HCT116 (cell line): ENCODE data around the gene LYRM9. TPM values are rescaled to one million over a fixed set of nuclear protein-coding genes. Genes with fewer than 3 reads are reported as not detected.

Experiments used
- ATAC-seq: fragments of 200-7000 bp; cut with Tn5 transposase; 2 replicates; pipeline ENCODE4 v1.9.1; 2020; ENCODE audit warnings: mild to moderate bottlenecking, moderate library complexity
- BruUV-seq: library from RNA; stranded (reverse); fragments of 400-500 nt; replicated peaks from 2 replicates; lab custom pipeline; 2021; lab: Mats Ljungman, UMichigan
- CTCF ChIA-PET: fragments of 300-600 bp; sonication (Branson Sonifier 250); formaldehyde crosslinking; loops from one replicate; lab custom pipeline; 2021; ENCODE audit warnings: antibody characterized with exemption; lab: Charles Lee
- POLR2A ChIA-PET: fragments of 300-600, 350-600 bp; sonication (Branson Sonifier 250); formaldehyde crosslinking; loops from one replicate; lab custom pipeline; 2021; ENCODE audit warnings: antibody characterized with exemption; lab: Charles Lee
- RAD21 ChIA-PET, 2 experiments: fragments of 300-600 bp; sonication (Branson Sonifier 250); formaldehyde crosslinking; loops; one replicate each; lab custom pipeline; 2023; ENCODE audit warnings: low total read pairs in 2 of 2; ENCODE audit not compliant: uncharacterized antibody in 2 of 2, unreplicated experiment in 2 of 2, low non-redundant PET in 1 of 2; lab: Charles Lee
- DNase-seq: peaks from one replicate; pipeline ENCODE4 v3.0.0-alpha.2; 2010; ENCODE audit warnings: low read depth, low spot score
- H2AFZ ChIP-seq: fragments of 200-600 bp; shearing (Covaris generic), sonication (generic); 2 replicates; pipeline ENCODE4 v1.6.1; 2017; ENCODE audit warnings: low read depth, mixed run types, mixed read lengths, antibody characterized with exemption, low read length; ENCODE audit not compliant: poor library complexity, severe bottlenecking
- H3K27ac ChIP-seq: 2 replicates; pipeline ENCODE4 v1.5.1; 2012; ENCODE audit warnings: low read depth, low read length
- H3K27me3 ChIP-seq: fragments of 200-600 bp; sonication (generic); 2 replicates; pipeline ENCODE4 v1.6.1; 2016; ENCODE audit warnings: mixed run types, low read length, mixed read lengths; ENCODE audit not compliant: insufficient read depth
- H3K36me3 ChIP-seq, 2 experiments: fragments of 200-500 bp in 1 of 2; fragments of 200-600 bp in 1 of 2; sonication (Bioruptor generic) in 1 of 2; sonication (generic) in 1 of 2; 2 replicates each; pipeline versions ENCODE4 v1.5.1 to v1.6.1; 2014 to 2016; ENCODE audit warnings: low read length in 2 of 2, inconsistent platforms in 1 of 2, mixed read lengths in 1 of 2, mixed run types in 1 of 2; ENCODE audit not compliant: insufficient read depth in 2 of 2, control insufficient read depth in 1 of 2
- H3K4me1 ChIP-seq, 2 experiments: fragments of 200-600 bp in 1 of 2; sonication (generic) in 1 of 2; 2 replicates each; pipeline versions ENCODE4 v1.5.1 to v1.6.1; 2012 to 2017; ENCODE audit warnings: low read length in 2 of 2, inconsistent platforms in 1 of 2, mild to moderate bottlenecking in 1 of 2, mixed read lengths in 1 of 2, mixed run types in 1 of 2, moderate library complexity in 1 of 2; ENCODE audit not compliant: insufficient read depth in 2 of 2, control insufficient read depth in 1 of 2
- H3K4me2 ChIP-seq: fragments of 200-600 bp; sonication (generic); 2 replicates; pipeline ENCODE4 v1.6.1; 2017; ENCODE audit warnings: mixed run types, low read length, mixed read lengths
- H3K4me3 ChIP-seq, 2 experiments: fragments of 200-600 bp in 1 of 2; sonication (generic) in 1 of 2; replicated peaks in 1 of 2; 2 replicates each; pipeline ENCODE4 v1.5.1; 2011 to 2016; ENCODE audit warnings: low read length in 2 of 2, control low read depth in 1 of 2, low read depth in 1 of 2, mild to moderate bottlenecking in 1 of 2, mixed read lengths in 1 of 2, mixed run types in 1 of 2
- H3K79me2 ChIP-seq: fragments of 200-600 bp; sonication (generic); 2 replicates; pipeline ENCODE4 v1.6.1; 2017; ENCODE audit warnings: mild to moderate bottlenecking, mixed run types, low read length, moderate library complexity, mixed read lengths; ENCODE audit not compliant: insufficient read depth
- H3K9ac ChIP-seq: fragments of 200-600 bp; sonication (generic); 2 replicates; pipeline ENCODE4 v1.6.1; 2016; ENCODE audit warnings: low read length, mixed read lengths
- H3K9me2 ChIP-seq: fragments of 200-600 bp; sonication (generic), shearing (Covaris generic); 2 replicates; pipeline ENCODE4 v1.6.1; 2017; ENCODE audit warnings: mixed run types, mild to moderate bottlenecking, moderate library complexity; ENCODE audit not compliant: insufficient read depth
- H3K9me3 ChIP-seq, 2 experiments: fragments of 200-500 bp in 1 of 2; fragments of 200-600 bp in 1 of 2; sonication (Bioruptor generic) in 1 of 2; sonication (generic) in 1 of 2; 2 replicates each; pipeline ENCODE4 v1.6.1; 2014 to 2017; ENCODE audit warnings: low read length in 2 of 2, mixed read lengths in 2 of 2, inconsistent platforms in 1 of 2, low read depth in 1 of 2, mild to moderate bottlenecking in 1 of 2, mixed run types in 1 of 2, moderate library complexity in 1 of 2; ENCODE audit not compliant: control insufficient read depth in 1 of 2, insufficient read depth in 1 of 2
- H4K20me1 ChIP-seq: fragments of 200-600 bp; sonication (generic), shearing (Covaris generic); 2 replicates; pipeline ENCODE4 v1.6.1; 2017; ENCODE audit warnings: mixed run types, mild to moderate bottlenecking, moderate library complexity; ENCODE audit not compliant: insufficient read depth
- ATF3 ChIP-seq: IDR thresholded peaks from 2 replicates; pipeline ENCODE4 v1.6.1; 2012
- CEBPB ChIP-seq: IDR thresholded peaks from 2 replicates; pipeline ENCODE4 v1.6.1; 2012; ENCODE audit warnings: low read depth
- ELF1 ChIP-seq: IDR thresholded peaks from 2 replicates; pipeline ENCODE4 v1.6.1; 2012; ENCODE audit warnings: low read depth, borderline replicate concordance
- EZH2 ChIP-seq: fragments of 200-600 bp; sonication (generic); IDR thresholded peaks from 2 replicates; pipeline ENCODE4 v1.6.1; 2017; ENCODE audit warnings: antibody characterized with exemption, mixed run types
- FOSL1 ChIP-seq: IDR thresholded peaks from 2 replicates; pipeline ENCODE4 v1.6.1; 2012; ENCODE audit warnings: low read depth
- JUND ChIP-seq: IDR thresholded peaks from 2 replicates; pipeline ENCODE4 v1.6.1; 2012
- POLR2AphosphoS5 ChIP-seq: IDR thresholded peaks from 2 replicates; pipeline ENCODE4 v1.6.1; 2011; ENCODE audit warnings: mild to moderate bottlenecking, low read depth, low read length, moderate library complexity
- RAD21 ChIP-seq: IDR thresholded peaks from 2 replicates; pipeline ENCODE4 v1.6.1; 2012; ENCODE audit warnings: low read depth, mild to moderate bottlenecking
- SIN3A ChIP-seq: IDR thresholded peaks from 2 replicates; pipeline ENCODE4 v1.6.1; 2012; ENCODE audit warnings: low read depth
- ZFX ChIP-seq: fragments of 450-650 bp; IDR thresholded peaks from 2 replicates; pipeline ENCODE4 v1.6.1; 2017
- ZNF274 ChIP-seq: fragments of 200-500 bp; sonication (Bioruptor generic); IDR thresholded peaks from 2 replicates; pipeline ENCODE4 v1.6.1; 2014; ENCODE audit warnings: mild to moderate bottlenecking, low read depth, low read length, inconsistent platforms
- intact Hi-C: fragments of 100-400 bp; cut with micrococcal nuclease; formaldehyde crosslinking; loops from 2 replicates; pipeline ENCODE4 v1.10.0; 2022
- total RNA-seq: library from RNA; stranded (reverse); gene quantifications from one replicate; pipeline ENCODE4 v1.2.1, GENCODE V29; 2021; ENCODE audit not compliant: unreplicated experiment

The LYRM9 gene
- total RNA-seq, 1 experiment from 2014 or later: 4.8 TPM

- Histone ChIP-seq H3K4me3 (no peak overlapping the region), H2AFZ (no peak overlapping the region), H3K9ac (no peak overlapping the region), H3K4me2 (no peak overlapping the region), H3K27me3 (no peaks in the 10 kb centered on the region), H3K27ac (no peak overlapping the region), H4K20me1 (no peaks in the 10 kb centered on the region), H3K4me1 (no peaks in the 10 kb centered on the region), H3K9me3 (no peaks in the 10 kb centered on the region), H3K36me3 (no peaks in the 10 kb centered on the region), H3K79me2 (no peaks in the 10 kb centered on the region), H3K9me2 (no peaks in the 10 kb centered on the region)
- intact Hi-C loops: no loop called here
- POLR2A ChIA-PET: no interaction called here
- no TSS peak for BruUV-seq
- ATAC-seq: no peak
- no peak for TF ChIP-seq JUND
- TF ChIP-seq, all 23 proteins: peak for 0
- ChIA-PET RAD21 (no interaction called here), CTCF (interaction anchor here (1.4 kb wide), 1 partner anchor 34 kb away, joined by 5 read pairs; no protein-coding TSS in a partner anchor)
- no peak for DNase-seq
Measured at GRCh38 chr17:27927781-27928180, 34.6 kb upstream of the LYRM9 start.

- ATAC-seq: no peak
- ChIA-PET CTCF (no interaction called here), RAD21 (no interaction called here), POLR2A (no interaction called here)
- intact Hi-C loops: no loop called here
- DNase-seq: no peak
- BruUV-seq: no TSS peak
- Histone ChIP-seq H3K27me3 (no peaks in the 10 kb centered on the region), H3K79me2 (no peaks in the 10 kb centered on the region), H3K4me2 (no peak overlapping the region), H3K36me3 (no peaks in the 10 kb centered on the region), H3K9ac (no peak overlapping the region), H3K9me3 (no peaks in the 10 kb centered on the region), H3K4me1 (no peaks in the 10 kb centered on the region), H3K9me2 (no peaks in the 10 kb centered on the region), H3K4me3 (no peak overlapping the region), H2AFZ (no peak overlapping the region), H4K20me1 (no peaks in the 10 kb centered on the region), H3K27ac (no peak overlapping the region)
- TF ChIP-seq RAD21: no peak
- TF ChIP-seq FOSL1: no peak
- no peak for TF ChIP-seq ELF1
- TF ChIP-seq SIN3A: no peak
- TF ChIP-seq ZNF274: no peak
- TF ChIP-seq ATF3: no peak
- no peak for TF ChIP-seq EZH2
- TF ChIP-seq CEBPB: no peak
- no peak for TF ChIP-seq ZFX
- TF ChIP-seq POLR2AphosphoS5: no peak
Measured at GRCh38 chr17:27921599-27921998, 28.4 kb upstream of the LYRM9 start.
